HT-29 (cell line): Measurements from ENCODE around the gene ADISSP. TPM values are rescaled to one million over a fixed set of nuclear protein-coding genes. Genes with fewer than 3 reads are reported as not detected.
"Not testable (repeated sequence)": the region's sequence is repeated elsewhere in the genome, so short reads cannot be mapped to it uniquely, and the experiment has no call there.

Experiments
- DNase-seq: peaks from one replicate; pipeline ENCODE4 v3.0.0-alpha.2; 2015; ENCODE audit warnings: low spot score
- total RNA-seq: library from RNA; depleted of rRNA; stranded (reverse); fragments of >200 nt; shearing (Covaris generic); gene quantifications from 2 replicates; pipeline ENCODE4 v1.2.3, GENCODE V29; 2014

ADISSP gene
- total RNA-seq, 1 experiment from 2014 or later = 137 TPM

DNA sequence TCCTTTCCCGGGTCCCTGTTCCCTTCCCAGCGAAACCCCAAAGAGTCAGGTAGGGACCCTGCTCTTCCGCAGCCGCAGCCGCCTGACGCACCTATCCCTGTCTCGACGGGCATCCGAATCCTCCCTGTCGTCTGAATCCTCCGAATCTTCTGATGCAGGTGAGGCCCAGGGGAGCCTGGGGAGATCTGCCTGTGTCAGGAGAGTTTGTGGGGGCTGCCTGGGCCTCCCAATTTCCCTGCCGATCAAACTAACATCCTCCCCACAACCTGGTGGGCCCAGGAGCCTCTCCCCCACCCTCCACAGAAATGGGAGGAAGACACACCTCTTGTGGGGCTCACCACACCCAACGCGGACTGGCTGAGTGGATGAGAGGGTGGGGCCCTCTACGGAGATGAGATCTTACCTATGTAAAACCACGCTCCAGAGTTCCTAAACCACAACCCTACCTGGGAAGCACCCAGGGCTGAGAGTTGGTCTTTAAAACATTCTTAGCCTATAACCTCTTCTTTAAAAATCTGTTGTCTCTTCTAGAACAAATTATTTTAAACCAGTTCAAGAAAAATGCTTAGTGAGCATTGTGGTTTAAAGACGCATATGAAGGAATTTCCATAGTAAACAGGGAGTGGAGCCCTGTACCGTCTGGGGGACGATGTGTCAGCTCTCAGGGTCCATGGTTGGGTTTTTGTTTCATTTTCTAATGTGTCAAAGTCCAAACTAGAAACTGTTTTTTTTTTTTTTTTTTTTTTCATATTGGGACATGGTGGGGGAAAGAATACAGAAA is 30.2 kb upstream of the ADISSP start:
- DNase-seq = no peak

DNA sequence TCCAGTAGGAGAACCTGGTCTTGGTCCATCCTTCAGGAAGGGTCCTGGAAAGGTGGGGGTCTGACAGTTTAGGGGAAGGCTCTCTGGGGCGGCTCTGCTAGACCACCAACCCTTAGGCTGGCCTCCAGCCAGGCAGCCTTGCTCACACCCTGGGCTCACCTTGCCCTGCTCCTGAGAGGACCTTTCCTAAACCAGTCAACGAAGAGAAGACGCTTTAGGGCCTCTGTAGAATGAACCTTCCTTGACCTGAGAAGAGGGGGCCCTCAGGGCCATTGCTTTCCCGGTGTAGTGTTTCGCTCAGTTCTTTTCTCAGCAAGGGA is 29.6 kb upstream of the ADISSP start:
- DNase-seq = no peak

DNA sequence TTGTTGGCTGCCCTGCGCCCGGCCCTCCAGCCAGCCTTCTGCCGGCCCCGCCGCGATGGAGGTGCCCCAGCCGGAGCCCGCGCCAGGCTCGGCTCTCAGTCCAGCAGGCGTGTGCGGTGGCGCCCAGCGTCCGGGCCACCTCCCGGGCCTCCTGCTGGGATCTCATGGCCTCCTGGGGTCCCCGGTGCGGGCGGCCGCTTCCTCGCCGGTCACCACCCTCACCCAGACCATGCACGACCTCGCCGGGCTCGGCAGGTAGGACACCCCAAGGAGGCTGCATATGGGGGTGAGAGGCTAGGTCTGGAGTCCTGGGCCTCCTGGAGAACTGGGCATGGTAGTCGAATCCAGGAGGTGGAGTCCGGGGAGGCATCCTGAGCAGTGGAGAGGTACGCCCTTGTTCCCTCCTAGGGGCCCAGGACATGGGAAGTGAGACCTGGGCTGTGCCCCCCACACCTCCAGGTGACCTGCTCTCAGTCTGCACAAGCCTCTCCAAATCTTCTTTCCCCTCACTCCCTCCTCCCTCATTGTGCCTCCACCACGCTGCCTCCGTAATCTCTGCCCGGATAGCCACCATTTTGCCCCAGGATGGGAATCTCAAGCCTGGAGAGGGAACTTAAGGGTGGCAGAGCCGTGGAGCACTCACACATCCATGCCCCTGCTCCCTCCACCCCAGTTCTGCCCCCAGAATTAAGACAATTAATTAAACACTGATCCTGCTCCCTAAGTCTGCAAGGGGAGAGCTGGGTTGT is 29.1 kb upstream of the ADISSP start:
- DNase-seq = peak; percentile 41

DNA sequence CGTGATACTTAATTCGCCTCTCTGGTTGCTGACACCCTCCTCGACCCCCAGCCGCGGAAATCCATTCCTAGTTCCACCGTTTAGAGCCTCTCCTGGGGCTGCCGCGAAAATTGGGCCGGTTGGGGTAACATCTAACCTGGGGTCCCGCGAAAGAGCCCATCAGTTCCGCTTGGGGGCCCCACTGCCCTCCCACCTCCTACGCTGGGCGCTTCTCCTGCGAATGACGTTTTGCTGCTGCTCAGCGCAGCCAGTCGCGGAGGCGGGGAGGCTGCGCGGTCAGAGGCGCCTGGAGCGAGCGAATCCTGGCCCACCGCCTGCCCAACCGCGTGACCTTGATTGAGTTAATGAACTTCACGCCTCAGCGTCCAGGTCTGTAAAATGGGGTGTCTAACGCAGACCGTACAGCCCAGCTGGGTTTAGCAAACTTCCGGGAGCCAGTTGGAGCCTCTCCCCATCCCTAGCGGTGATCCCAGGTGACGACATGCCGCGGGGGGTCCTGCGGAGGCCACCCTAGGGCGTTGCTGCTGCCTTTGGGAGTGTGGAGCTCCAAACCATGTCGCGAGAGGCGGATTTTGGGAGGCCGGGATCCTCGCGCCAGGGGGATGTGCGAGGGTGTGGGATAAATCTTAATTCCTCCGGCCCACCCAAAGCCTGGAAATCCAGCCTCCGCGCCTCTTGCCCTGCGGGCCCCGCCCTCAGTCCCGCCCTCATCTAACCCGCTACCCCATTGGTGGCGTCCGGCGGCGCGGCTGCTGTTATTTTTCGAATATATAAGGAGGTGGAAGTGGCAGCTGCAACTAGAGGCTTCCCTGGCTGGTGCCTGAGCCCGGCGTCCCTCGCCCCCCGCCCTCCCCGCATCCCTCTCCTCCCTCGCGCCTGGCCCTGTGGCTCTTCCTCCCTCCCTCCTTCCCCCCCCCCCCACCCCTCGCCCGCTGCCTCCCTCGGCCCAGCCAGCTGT is 28.2 kb upstream of the ADISSP start, which contains the start of gene CDC25B:
CDC25B (plus strand) TSS at position 800 of the 958 bp plus-strand sequence. CDS start 222 bp downstream, outside the sequence.
- DNase-seq = peak; percentile 93

DNA sequence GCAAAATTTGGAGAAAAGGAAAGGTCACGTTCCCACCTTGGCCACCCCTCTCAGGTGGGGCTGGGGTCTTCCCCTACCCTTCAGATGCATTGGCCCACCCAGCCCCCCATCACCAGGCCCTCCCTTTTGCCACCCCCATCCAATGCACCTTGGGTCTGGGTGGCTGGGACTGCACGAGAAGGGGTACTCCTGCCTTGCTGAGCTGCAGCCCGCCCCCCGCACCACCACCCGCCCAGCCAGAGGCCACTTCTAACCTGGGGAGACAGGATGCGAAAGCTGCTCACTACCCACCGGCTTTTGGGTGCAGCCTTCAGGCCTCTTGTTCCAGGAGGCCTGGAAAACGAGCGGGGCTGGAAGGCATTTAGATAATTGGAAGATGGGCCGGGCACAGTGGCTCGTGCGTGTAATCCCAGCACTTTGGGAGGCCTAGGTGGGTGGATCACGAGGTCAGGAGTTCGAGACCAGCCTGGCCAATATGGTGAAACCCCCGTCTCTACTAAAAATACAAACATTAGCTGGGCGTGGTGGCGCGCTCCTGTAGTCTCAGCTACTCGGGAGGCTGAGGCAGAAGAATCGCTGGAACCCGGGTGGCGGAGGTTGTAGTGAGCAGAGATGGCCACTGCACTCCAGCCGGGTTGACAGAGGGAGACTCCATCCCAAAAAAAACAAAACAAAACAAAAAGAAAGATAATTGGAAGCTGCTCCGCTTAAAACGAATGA is 27.3 kb upstream of the ADISSP start:
- no peak for DNase-seq

DNA sequence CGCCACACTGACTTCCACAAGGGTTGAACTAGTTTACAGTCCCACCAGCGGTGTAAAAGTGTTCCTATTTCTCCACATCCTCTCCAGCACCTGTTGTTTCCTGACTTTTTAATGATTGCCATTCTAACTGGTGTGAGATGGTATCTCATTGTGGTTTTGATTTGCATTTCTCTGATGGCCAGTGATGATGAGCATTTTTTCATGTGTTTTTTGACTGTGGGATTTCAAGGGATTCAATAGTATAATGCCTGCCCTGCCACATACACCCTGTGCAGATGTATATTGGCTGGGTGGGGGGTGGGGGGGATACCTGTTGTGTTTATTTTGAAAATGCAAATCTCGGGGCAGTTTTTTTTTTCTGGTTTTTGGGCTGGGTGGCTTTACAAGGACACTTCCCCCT is 26.6 kb upstream of the ADISSP start:
- not testable (repeated sequence) for DNase-seq

DNA sequence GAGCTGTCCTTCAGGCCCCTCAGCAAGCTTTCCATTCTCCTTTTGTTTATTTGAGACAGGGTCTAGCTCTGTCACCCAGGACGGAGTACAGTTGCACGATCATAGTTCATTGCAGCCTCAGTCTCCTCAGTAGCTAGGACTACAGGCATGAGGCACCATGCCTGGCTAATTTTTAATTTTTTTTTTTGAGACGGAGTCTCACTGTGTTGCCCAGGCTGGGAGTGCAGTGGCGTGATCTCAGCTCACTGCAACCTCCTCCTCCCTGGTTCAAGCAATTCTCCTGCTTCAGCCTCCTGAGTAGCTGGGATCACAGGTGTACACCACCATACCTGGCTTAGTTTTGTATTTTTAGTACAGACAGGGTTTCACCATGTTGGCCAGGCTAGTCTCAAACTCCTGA is 21.6 kb upstream of the ADISSP start:
- DNase-seq = not testable (repeated sequence)

DNA sequence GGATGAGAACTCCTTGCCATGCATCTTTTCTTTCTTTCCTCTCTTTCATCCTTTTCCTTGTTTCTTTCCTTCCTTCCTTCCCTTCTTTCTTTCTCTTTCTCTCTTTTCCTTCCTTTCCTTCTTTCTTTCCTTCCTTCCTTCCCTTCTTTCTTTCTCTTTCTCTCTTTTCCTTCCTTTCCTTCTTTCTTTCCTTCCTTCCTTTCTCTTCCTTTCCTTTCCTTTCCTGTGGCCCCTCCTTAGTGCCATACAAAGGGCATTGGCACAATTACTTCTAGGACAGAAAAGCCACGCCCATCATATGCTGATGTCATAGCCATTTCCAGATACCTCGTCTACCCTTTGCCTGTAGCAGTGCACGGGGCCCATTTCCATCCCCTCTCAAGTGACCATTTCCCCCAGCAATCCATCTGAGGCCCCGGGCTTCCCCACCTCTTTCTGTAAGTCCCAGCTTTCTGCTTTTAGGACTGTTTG is 21.2 kb upstream of the ADISSP start:
- no peak for DNase-seq

DNA sequence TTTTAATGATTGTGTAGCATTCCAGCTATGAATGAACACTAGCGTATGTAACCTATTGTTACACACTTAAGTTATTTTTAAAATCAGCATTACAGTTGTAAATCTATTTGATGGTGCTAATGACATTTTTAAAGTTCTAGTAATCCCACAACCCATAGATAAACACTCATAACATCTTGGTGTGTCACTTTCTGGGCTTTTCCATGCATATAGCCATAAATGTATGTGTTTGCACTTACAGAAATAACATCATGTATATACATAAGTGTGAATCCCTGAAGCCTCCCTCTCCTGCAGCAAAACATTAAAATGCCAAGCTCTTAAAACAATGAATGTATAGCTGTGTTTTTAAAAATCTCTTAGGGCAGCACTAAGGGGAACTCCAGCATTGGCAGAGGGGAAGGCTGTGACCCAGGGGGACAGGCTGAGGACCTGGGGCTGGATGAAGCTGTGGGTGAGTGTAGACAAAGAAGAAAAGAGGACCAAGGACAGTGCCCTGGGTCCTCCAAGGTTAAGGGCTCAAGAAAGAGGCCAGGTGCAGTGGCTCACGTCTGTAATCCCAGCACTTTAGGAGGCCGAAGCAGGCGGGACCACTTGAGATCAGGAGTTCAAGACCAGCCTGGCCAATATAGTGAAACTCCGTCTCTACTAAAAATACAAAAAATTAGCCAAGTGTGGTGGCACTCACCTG is 19.9 kb upstream of the ADISSP start:
- no peak for DNase-seq

DNA sequence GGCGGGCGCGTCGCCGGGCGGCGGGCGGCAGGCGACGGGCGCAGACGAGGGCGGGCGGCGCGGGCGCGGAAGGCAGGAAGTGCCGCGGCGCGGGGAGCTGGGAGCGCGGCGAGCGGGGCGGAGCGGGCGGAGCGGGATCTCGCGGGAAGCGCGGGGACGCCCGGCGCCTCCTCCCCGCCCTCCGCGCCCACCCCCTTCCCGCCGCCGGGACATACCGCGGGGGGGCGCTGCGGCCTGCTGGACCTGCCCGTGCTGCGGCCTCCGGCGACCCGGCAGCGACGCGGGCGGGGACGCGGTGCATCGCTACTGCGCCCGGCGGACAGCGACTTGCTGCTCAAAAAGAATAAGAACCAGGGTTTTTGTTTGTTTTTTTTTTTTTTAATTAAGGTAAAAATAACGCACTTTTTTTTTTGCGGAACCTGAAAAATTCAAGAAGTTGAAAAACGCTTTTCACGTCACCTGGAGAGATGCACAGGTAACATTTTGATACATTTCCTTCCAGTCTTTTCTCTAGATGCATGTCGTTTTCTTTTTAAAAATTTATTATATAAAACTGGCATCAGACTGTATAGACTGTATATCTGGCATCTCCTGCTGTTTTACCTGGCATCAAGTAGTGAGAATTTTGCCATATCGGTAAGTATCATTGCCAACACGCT is 19.2 kb upstream of the ADISSP start, which contains the start of gene CENPB:
CENPB (minus strand) TSS at position 76 of the 659 bp plus-strand sequence. CDS start 257 bp downstream, outside the sequence.
- DNase-seq = peak; percentile 87

DNA sequence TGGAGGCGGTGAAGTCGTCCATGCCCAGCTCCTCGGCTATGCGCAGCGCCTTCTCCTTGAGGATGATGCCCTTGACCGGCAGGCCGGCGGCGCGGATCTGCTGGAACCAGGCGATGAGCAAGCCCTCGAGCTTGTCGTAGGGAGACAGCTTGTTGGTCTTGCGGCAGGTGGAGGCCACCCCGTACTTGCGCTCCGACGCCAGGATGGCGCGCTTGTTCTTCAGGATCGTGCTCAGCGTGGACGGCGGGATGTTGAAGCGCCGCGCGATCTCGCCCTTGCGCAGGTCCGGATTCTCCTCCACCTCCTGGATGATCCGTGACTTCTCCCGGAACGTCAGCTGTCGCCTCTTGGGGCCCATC is 18.6 kb upstream of the ADISSP start:
- peak; percentile 44 for DNase-seq

DNA sequence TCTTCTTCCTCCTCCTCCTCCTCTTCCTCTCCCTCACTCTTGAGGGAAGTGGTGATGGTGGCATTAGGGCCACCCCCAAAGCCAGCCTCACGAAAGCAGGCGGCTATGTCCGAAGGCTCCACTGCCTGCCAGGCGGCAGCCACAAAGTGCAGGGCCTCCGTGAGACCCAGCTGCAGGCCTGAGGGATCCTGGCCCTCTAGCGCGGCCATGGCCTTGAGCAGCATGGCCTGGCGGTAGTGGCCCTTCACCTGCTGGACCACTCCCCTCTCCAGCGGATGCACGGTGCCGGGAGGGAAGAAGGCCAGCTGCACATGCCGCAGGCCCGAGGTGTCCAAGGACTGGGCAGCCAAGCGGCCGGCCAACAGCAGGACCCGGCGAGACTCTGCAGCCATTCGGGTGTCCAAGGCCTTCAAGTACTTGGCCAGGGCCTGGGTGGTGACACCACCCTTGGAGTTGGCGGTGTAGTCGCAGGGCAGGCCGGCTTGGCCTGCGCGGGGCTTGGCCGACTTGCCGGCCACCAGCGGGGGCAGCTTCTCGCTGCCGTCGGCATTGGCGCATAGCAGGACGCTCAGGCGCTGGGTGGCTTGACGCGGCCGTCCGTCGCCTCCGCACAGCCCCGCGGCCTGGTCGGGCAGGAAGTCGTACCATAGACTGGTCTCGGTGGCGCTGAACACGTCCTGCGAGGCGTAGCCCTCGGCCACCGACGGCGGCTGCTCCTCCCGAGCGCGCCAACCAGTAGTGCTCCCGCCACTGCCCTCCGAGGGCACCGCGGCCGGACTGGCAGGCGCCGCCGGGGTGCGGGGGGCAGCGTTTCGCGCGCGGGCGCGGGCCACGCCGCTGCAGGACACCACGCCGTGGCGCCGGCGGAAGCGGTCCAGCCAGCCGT is 17.9 kb upstream of the ADISSP start:
- DNase-seq = peak; percentile 40

DNA sequence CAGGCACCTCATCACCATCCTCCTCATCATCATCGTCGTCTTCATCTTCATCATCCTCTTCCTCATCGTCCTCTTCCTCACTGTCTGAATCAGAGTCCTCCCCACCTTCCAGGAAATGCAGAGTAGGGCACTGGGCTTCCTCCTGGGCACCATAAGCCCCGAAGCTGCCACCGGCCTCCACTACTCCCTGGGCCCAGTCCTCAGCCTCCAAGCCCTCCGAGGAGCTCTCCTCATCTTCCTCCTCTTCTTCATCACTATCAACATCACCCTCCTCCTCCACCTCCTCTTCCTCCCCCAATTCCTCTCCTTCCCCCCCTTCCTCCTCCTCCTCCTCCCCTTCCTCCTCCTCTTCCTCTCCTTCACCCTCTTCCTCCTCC is 17.3 kb upstream of the ADISSP start:
- no peak for DNase-seq

DNA sequence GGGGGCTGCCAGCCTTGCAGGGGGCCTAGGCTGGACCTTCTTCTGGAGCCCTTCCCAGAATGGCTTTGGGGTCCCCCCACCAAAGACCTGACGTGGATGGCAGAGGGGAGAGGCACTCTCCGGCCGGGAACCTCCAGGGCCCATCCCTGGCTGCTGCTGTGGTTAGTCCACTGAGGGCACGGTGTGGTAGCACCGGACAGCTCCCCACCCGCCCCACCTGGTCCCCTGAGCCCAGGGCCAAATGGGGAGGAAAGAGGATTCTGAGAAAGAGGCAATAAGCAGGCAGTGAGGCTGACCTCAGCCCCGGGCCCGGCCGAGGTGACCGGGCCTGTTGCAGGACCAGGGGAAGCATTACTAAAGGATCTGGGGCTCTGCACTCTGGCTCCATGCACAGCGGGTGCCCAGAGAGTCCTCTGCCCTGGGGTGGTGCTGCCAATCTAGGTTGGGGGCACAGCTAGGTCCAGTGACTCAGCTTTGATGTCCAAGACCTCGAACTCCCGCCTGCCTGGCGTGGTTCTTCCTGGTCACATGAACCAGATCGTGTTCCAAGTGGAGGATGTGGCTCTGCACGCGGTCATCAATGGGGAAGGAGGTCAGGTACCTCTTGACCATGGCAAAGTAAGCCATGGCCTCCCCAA is 16.8 kb upstream of the ADISSP start:
- DNase-seq = no peak

DNA sequence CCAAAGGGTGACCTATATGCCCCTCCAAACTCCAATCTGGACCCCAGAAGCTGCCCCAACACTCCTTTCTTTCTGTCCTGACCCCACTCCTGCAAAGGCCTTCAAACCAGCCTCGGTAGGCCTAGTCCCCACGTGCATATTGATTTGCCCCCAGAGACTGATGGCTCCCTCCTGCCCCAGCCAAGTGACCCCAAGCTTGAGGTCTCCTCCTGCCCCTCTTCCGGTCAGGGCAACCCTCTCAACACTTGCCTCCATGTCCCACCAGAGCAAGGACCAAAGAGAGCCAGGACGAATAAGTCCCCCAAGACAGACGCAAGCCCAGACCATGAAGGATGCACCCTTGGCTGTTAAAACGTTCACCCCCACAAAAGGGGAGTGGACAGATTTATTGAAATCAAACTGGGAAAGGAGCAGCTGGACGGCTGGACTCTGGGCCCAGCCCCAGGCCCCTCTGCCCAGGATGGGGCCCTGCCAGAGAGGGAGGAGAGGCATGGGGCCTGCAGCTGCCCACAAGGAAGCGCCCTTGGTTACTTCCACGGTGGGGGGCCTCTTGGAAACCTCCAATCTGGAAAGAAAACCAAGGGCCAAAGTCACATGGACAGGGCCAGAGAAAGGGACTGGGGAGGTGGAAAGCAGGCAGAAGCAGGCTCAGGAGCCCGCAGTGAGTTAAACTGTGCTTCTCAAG is 16.1 kb upstream of the ADISSP start:
- no peak for DNase-seq

DNA sequence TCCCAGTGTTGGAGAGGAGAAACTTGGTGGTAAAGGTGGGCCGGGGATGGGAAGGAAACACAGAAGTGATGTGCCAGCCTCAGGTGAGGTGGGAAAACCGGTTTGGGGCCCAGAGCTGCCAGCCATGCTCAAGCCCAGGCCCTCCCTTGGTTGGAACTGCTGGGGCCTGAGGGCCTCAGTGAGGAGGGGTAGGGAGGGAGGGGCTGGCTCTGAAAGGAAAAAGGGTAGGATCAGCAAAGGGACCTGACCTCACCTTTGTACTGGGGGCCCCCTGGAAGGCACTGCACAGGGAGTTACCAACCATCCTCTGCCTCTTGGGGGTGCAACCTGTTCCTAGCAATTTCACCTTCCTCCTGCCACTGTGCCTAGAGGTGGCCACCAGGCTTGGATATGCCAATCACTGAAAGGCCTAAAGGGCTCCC is 15.5 kb upstream of the ADISSP start:
- no peak for DNase-seq

DNA sequence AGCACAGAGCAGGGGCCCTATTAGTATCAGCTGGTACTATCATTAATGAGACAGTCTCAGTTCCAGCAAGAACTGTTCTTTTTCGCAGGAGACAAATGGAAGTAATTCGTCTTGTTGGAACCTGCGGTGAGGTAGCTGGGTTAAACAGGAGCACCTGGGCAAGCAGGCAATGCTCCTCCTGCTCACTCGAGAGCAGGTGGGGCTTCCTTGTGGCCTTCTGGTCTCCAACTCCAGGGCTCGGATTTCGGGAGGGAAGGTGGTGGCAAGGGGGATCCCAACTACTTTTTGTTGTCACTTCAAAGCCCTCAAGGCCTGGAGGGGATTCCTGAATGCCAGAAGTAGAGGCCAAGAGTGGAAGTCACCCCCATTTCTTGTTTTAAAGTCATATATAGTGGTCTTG is 15.0 kb upstream of the ADISSP start:
- DNase-seq = no peak
